ENCODE data around the gene USH1G.

The USH1G gene

DNA sequence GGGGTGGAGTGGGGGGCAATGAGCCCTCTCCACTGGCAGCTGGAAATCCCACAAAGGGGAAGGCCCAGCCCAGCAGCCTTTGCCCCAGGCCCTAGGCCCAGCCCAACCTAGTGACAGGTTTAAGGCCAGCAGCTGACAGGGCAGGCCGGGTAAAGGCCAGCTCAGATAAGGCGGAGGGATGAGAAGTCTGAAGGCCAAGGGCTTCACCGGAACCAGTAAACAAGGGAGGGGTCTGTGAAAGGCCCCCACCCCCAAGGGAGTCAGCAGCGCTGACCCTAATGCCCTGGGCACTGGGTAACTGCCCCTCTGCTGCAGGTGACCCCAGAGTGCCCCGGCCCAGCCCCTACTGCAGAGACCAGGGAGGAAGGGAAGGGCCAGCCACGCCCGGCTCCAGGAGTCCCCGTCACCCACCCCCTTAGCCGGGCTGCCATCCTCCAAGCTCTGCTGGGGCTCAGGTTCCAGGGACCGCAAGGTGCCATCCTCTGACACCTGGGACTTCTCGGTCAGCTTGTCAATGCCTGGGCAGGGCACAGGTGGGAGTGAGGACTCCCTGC lies 30.2 kb upstream of the USH1G start:
- TF ChIP-seq SPI1 (IDR thresholded peaks at IDR 0.05; ENCODE audit: borderline replicate concordance, low read depth) (no peak), POLR2AphosphoS5 (IDR thresholded peaks at IDR 0.05; ENCODE audit: low read depth) (no peak), CTCF (IDR thresholded peaks at IDR 0.05; ENCODE audit: insufficient read depth, low read length) (no peak), GABPA (IDR thresholded peaks at IDR 0.05; ENCODE audit: low read depth) (no peak)
- TF ChIP-seq, protein P1, sequence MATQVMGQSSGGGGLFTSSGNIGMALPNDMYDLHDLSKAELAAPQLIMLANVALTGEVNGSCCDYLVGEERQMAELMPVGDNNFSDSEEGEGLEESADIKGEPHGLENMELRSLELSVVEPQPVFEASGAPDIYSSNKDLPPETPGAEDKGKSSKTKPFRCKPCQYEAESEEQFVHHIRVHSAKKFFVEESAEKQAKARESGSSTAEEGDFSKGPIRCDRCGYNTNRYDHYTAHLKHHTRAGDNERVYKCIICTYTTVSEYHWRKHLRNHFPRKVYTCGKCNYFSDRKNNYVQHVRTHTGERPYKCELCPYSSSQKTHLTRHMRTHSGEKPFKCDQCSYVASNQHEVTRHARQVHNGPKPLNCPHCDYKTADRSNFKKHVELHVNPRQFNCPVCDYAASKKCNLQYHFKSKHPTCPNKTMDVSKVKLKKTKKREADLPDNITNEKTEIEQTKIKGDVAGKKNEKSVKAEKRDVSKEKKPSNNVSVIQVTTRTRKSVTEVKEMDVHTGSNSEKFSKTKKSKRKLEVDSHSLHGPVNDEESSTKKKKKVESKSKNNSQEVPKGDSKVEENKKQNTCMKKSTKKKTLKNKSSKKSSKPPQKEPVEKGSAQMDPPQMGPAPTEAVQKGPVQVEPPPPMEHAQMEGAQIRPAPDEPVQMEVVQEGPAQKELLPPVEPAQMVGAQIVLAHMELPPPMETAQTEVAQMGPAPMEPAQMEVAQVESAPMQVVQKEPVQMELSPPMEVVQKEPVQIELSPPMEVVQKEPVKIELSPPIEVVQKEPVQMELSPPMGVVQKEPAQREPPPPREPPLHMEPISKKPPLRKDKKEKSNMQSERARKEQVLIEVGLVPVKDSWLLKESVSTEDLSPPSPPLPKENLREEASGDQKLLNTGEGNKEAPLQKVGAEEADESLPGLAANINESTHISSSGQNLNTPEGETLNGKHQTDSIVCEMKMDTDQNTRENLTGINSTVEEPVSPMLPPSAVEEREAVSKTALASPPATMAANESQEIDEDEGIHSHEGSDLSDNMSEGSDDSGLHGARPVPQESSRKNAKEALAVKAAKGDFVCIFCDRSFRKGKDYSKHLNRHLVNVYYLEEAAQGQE (IDR thresholded peaks at IDR 0.05; ENCODE audit: insufficient replicate concordance, low read depth), result no peak
- no peak for DNase-seq (ENCODE audit: low read depth in 1 of 2, low spot score in 1 of 2)
- Histone ChIP-seq H3K27ac (replicated peaks) (no peak overlapping the region), H3K27me3 (ENCODE audit: insufficient read depth, poor library complexity, severe bottlenecking) (no peaks in the 10 kb centered on the region), H3K4me3 (replicated peaks; ENCODE audit: insufficient read depth, low read length) (no peak overlapping the region)

- Histone ChIP-seq H3K27me3 (ENCODE audit: insufficient read depth, poor library complexity, severe bottlenecking) (no peaks in the 10 kb centered on the region), H3K4me3 (replicated peaks; ENCODE audit: insufficient read depth, low read length) (no peak overlapping the region), H3K27ac (replicated peaks) (no peak overlapping the region)
- TF ChIP-seq, protein P1 (IDR thresholded peaks at IDR 0.05; ENCODE audit: insufficient replicate concordance, low read depth), result no peak
- TF ChIP-seq GABPA (IDR thresholded peaks at IDR 0.05; ENCODE audit: low read depth), result no peak
- no peak for TF ChIP-seq CTCF (IDR thresholded peaks at IDR 0.05; ENCODE audit: insufficient read depth, low read length)
- TF ChIP-seq SPI1 (IDR thresholded peaks at IDR 0.05; ENCODE audit: borderline replicate concordance, low read depth), result no peak
- TF ChIP-seq POLR2AphosphoS5 (IDR thresholded peaks at IDR 0.05; ENCODE audit: low read depth), result no peak
- no peak for DNase-seq (ENCODE audit: low read depth in 1 of 2, low spot score in 1 of 2)
Observed at GRCh38 chr17:74952431-74953133, 29.5 kb upstream of the USH1G start.

- Histone ChIP-seq H3K27me3 (ENCODE audit: insufficient read depth, poor library complexity, severe bottlenecking) (no peaks in the 10 kb centered on the region), H3K27ac (replicated peaks) (no peak overlapping the region), H3K4me3 (replicated peaks; ENCODE audit: insufficient read depth, low read length) (no peak overlapping the region)
- DNase-seq (ENCODE audit: low read depth in 1 of 2, low spot score in 1 of 2), result no peak
- no peak for TF ChIP-seq SPI1 (IDR thresholded peaks at IDR 0.05; ENCODE audit: borderline replicate concordance, low read depth)
- no peak for TF ChIP-seq GABPA (IDR thresholded peaks at IDR 0.05; ENCODE audit: low read depth)
- TF ChIP-seq POLR2AphosphoS5 (IDR thresholded peaks at IDR 0.05; ENCODE audit: low read depth), result no peak
- no peak for TF ChIP-seq CTCF (IDR thresholded peaks at IDR 0.05; ENCODE audit: insufficient read depth, low read length)
- TF ChIP-seq, protein P1 (IDR thresholded peaks at IDR 0.05; ENCODE audit: insufficient replicate concordance, low read depth), result no peak
Observed at GRCh38 chr17:74951680-74952421, 28.8 kb upstream of the USH1G start.
